Tibial nerve (tissue), 4 donors: ENCODE measurements around the gene AXDND1.

Source experiments
- CTCF ChIP-seq, 5 experiments: fragments of 200-600 bp in 3 of 5; fragments of 450-650 bp in 2 of 5; sonication (generic) in 3 of 5; IDR thresholded peaks; one replicate each; pipeline ENCODE4 v1.5.1; 2016 to 2019; ENCODE audit warnings: antibody characterized with exemption in 5 of 5, mild to moderate bottlenecking in 3 of 5, moderate library complexity in 2 of 5
- EP300 ChIP-seq, 2 donors: sonication (generic); formaldehyde crosslinking; IDR thresholded peaks; one replicate each; pipeline ENCODE4 v1.6.1; 2017; ENCODE audit warnings: antibody characterized with exemption in 2 of 2, mild to moderate bottlenecking in 1 of 2
- POLR2A ChIP-seq, 2 donors: fragments of 450-650 bp; IDR thresholded peaks; one replicate each; pipeline ENCODE4 v1.6.1; 2017; ENCODE audit warnings: antibody characterized with exemption in 2 of 2, mild to moderate bottlenecking in 2 of 2, moderate library complexity in 2 of 2

- TF ChIP-seq POLR2A (IDR thresholded peaks at IDR 0.05), result no peak
- no peak for TF ChIP-seq EP300 (IDR thresholded peaks at IDR 0.05)
- no peak for TF ChIP-seq CTCF (IDR thresholded peaks at IDR 0.05)
These were observed 143.6 kb downstream of the AXDND1 start for GRCh38 chr1:179509384-179509783.
